ENCODE results near the gene CLDN5.

DNA sequence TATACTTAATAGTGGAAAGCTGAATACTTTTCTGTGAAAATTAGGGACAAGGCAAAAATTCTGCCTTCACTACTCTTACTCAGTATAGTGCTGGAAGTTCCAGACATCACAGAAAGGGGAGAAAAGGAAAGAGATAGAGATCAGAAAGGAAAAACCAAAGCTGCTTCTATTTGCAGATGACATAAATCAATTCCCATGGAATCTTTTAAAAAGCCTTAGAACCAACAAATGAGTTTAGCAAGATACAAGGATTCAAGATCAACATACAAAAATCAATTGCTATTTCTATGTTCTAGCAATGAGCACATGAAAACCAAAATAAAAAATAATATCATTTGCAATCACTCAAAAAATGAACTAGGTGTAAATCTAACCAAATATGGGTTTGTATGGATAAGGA lies 16.2 kb upstream of the CLDN5 start:
- TF ChIP-seq, protein P1, sequence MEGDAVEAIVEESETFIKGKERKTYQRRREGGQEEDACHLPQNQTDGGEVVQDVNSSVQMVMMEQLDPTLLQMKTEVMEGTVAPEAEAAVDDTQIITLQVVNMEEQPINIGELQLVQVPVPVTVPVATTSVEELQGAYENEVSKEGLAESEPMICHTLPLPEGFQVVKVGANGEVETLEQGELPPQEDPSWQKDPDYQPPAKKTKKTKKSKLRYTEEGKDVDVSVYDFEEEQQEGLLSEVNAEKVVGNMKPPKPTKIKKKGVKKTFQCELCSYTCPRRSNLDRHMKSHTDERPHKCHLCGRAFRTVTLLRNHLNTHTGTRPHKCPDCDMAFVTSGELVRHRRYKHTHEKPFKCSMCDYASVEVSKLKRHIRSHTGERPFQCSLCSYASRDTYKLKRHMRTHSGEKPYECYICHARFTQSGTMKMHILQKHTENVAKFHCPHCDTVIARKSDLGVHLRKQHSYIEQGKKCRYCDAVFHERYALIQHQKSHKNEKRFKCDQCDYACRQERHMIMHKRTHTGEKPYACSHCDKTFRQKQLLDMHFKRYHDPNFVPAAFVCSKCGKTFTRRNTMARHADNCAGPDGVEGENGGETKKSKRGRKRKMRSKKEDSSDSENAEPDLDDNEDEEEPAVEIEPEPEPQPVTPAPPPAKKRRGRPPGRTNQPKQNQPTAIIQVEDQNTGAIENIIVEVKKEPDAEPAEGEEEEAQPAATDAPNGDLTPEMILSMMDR (IDR thresholded peaks at IDR 0.05) = no peak
- TF ChIP-seq EP300 (IDR thresholded peaks at IDR 0.05) (no peak), POLR2A (IDR thresholded peaks at IDR 0.05) (no peak), POLR2AphosphoS5 (IDR thresholded peaks at IDR 0.05) (no peak)

Measured in sigmoid colon (tissue), 4 donors.